Activated CD4-positive, alpha-beta T cell treated with anti-CD3 and anti-CD28 coated beads, Interleukin-2, amount 10 ng/mL, durations not matched to agents 7 days and 5 days (primary cell): ENCODE measurements around the gene DAZL. TPM values are rescaled to one million over a fixed set of nuclear protein-coding genes. Genes with fewer than 3 reads are reported as not detected.

Experiments used
- CTCF ChIA-PET: fragments of 350-600 bp; sonication (Branson Sonifier 250); formaldehyde crosslinking; loops from one replicate; lab custom pipeline; 2021; ENCODE audit warnings: antibody characterized with exemption; lab: Charles Lee
- POLR2A ChIA-PET: fragments of 350-600 bp; sonication (Branson Sonifier 250); formaldehyde crosslinking; loops from one replicate; lab custom pipeline; 2021; ENCODE audit warnings: antibody characterized with exemption; lab: Charles Lee
- DNase-seq: peaks from one replicate; pipeline ENCODE4 v3.0.0-alpha.2; 2020
- H3K27ac Mint-ChIP-seq: one replicate; pipeline ENCODE4 v1.8.0; 2021; ENCODE audit warnings: mild to moderate bottlenecking, moderate library complexity, mixed read lengths
- H3K27me3 Mint-ChIP-seq: one replicate; pipeline ENCODE4 v1.8.0; 2021; ENCODE audit warnings: mixed read lengths
- H3K36me3 Mint-ChIP-seq: one replicate; pipeline ENCODE4 v1.8.0; 2021; ENCODE audit warnings: low read depth, mixed read lengths
- H3K4me1 Mint-ChIP-seq: one replicate; pipeline ENCODE4 v1.8.0; 2021; ENCODE audit warnings: mixed read lengths
- H3K4me3 Mint-ChIP-seq: one replicate; pipeline ENCODE4 v1.8.0; 2021; ENCODE audit warnings: mild to moderate bottlenecking, moderate library complexity, mixed read lengths
- H3K9me3 Mint-ChIP-seq: one replicate; pipeline ENCODE4 v1.8.0; 2021; ENCODE audit warnings: mixed read lengths
- total RNA-seq, 2 experiments: library from RNA; stranded (reverse); gene quantifications; one replicate each; pipeline ENCODE4 v1.2.3, GENCODE V29; 2021

Gene DAZL
- total RNA-seq, 2 experiments from 2014 or later = not detected

DNA sequence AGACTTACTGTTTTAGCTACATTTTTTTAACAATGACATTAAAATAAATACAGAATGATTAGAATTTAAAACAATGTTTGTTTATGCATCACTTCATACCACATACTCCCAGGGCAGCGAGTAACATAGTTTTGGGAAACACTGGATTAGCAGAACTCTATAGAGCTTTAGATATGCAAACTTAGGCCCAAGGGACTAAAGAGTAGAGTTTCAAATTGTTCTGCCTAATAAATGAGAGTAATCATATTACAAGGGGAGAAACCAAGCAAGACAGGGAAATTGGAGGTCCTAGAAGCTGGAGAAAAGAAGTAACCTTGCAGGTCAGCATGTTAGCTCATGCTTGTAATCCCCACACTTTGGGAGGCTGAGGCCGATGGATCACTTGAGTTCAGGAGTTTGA lies 3.6 kb upstream of the DAZL start:
- Mint-ChIP-seq H3K27ac (no peak overlapping the region), H3K9me3 (no peaks in the 10 kb centered on the region), H3K36me3 (no peaks in the 10 kb centered on the region), H3K27me3 (peaks cover 13% of the 10 kb centered on the region), H3K4me3 (no peak overlapping the region), H3K4me1 (no peaks in the 10 kb centered on the region)
- CTCF ChIA-PET = interaction anchor here (0.5 kb wide), 1 partner anchor 28 kb away, joined by 3 read pairs; no protein-coding TSS in a partner anchor
- no peak for DNase-seq
- POLR2A ChIA-PET = no interaction called here

DNA sequence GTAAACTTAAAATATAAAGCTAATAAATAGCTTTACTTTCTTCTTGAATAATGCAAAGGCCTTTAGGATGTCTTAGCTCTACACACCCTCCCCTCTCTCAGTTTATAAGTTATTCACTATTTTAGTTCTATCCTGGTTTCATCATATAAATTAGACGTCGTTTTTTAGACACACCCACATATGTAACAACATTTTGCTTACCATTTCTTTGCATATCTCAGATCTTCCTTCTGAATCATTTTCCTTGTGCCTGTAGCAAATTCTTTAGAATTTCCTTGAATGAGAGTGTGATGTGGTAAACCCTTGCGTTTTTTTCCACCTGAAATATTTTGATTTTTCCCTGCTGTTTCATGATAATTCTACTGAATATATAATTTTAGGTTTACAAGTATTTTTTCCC lies 2.5 kb upstream of the DAZL start:
- Mint-ChIP-seq H3K9me3 (no peaks in the 10 kb centered on the region), H3K4me3 (no peak overlapping the region), H3K4me1 (no peaks in the 10 kb centered on the region), H3K27ac (no peak overlapping the region), H3K27me3 (peaks cover 13% of the 10 kb centered on the region), H3K36me3 (no peaks in the 10 kb centered on the region)
- POLR2A ChIA-PET = no interaction called here
- CTCF ChIA-PET = interaction anchor here (0.7 kb wide), 1 partner anchor 459 kb away, joined by 3 read pairs; no protein-coding TSS in a partner anchor
- DNase-seq = no peak

DNA sequence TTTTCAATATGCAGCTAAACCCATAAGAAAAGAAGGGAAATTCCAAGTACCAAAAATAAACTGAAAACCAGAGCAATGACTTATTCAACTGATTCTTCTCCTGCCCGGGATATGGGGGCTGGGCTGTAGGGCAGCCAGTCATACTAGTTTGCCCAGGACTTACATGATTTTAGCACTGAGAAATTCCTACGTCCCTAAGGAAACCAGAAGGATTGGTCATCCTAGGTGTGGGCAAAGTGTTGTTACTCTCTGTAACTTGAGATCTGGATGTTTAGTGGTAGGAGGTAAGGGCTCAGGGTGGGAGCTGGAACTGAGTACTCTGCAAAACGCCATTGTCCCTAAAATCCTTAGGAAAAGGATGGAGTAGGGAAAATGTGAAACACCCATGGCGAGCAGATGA lies 1.2 kb upstream of the DAZL start:
- DNase-seq = no peak
- Mint-ChIP-seq H3K27me3 (peaks cover 14% of the 10 kb centered on the region), H3K9me3 (no peaks in the 10 kb centered on the region), H3K4me3 (no peak overlapping the region), H3K4me1 (no peaks in the 10 kb centered on the region), H3K36me3 (no peaks in the 10 kb centered on the region), H3K27ac (no peak overlapping the region)
- ChIA-PET POLR2A (interaction anchor here (0.6 kb wide), 1 partner anchor 159 kb away, joined by 3 read pairs; no protein-coding TSS in a partner anchor), CTCF (interaction anchor here (0.6 kb wide), 1 partner anchor 611 kb away, joined by 3 read pairs; no protein-coding TSS in a partner anchor)

DNA sequence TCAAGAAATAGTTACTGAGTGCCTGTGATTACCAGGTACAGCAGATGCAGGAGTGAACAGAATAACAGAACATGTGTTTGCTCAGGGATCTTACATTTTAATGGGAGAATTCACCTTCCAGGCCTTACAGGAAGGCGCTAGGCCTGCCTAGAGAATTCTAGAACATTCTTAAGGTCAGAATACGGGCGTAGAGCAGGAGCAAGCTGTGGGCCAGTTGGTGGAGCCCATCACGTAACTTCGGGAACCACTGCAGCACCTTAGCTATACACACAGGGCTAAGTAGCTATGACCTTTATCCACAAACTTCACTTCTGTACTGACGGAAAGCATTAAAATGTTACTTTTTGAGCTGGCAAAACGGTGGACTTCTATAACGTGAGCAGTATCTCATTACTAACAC lies 743 bp upstream of the DAZL start:
- no peak for DNase-seq
- ChIA-PET POLR2A (no interaction called here), CTCF (no interaction called here)
- Mint-ChIP-seq H3K27me3 (peaks cover 14% of the 10 kb centered on the region), H3K27ac (no peak overlapping the region), H3K9me3 (no peaks in the 10 kb centered on the region), H3K4me3 (no peak overlapping the region), H3K36me3 (no peaks in the 10 kb centered on the region), H3K4me1 (peaks cover 3% of the 10 kb centered on the region)

DNA sequence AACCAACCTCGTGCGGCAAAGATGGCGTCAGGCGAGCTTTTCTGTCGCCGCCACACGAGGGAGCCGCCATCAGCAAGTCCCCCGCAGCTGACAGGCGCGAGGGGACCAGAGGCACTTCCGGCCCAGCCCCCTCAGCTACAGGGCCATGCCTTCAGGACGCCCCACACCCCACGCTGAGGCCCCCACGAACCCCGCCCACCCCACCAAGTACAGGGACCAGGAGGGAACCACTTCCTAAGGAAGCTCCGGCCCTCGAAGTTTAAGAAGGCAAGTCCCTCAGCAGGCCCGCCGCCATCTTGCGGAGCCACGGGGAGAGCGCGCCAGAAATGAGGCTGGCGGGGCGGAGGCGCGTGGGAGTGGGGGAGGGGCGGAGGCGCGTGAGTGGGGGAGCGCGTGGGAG lies 790 bp downstream of the DAZL start:
- H3K4me1 Mint-ChIP-seq = peaks cover 11% of the 10 kb centered on the region
- no peak for DNase-seq
- no peaks in the 10 kb centered on the region for H3K36me3 Mint-ChIP-seq
- H3K4me3 Mint-ChIP-seq = no peak overlapping the region
- H3K9me3 Mint-ChIP-seq = no peaks in the 10 kb centered on the region
- CTCF ChIA-PET = no interaction called here
- POLR2A ChIA-PET = no interaction called here
- no peak overlapping the region for H3K27ac Mint-ChIP-seq
- peaks cover 26% of the 10 kb centered on the region for H3K27me3 Mint-ChIP-seq

DNA sequence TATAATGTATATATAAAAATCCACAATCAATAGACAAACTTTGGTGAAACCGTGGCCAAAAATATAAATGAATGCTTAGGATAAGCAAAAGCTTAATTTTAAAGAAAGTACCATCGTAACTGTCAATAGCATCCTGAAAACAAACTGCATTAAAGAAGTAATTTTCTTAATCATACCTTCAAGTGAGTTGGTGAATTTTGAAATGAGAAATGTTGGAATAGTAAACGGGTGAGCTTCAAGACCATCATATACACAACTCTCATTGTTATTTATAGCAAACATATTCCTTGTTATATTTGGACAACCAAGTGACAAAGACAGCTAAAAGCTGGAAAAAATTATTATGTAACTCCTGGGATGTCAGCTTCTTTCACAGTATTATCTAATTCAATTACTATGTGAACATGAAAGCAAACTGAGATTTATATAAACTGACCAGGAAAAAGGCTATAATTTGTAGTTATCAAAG lies 3.7 kb downstream of the DAZL start:
- POLR2A ChIA-PET = no interaction called here
- Mint-ChIP-seq H3K27me3 (peaks cover 47% of the 10 kb centered on the region), H3K4me1 (peaks cover 22% of the 10 kb centered on the region), H3K9me3 (no peaks in the 10 kb centered on the region), H3K4me3 (no peak overlapping the region), H3K27ac (no peak overlapping the region), H3K36me3 (no peaks in the 10 kb centered on the region)
- CTCF ChIA-PET = interaction anchor here (0.7 kb wide), 1 partner anchor 9 kb away, joined by 3 read pairs; no protein-coding TSS in a partner anchor
- no peak for DNase-seq

DNA sequence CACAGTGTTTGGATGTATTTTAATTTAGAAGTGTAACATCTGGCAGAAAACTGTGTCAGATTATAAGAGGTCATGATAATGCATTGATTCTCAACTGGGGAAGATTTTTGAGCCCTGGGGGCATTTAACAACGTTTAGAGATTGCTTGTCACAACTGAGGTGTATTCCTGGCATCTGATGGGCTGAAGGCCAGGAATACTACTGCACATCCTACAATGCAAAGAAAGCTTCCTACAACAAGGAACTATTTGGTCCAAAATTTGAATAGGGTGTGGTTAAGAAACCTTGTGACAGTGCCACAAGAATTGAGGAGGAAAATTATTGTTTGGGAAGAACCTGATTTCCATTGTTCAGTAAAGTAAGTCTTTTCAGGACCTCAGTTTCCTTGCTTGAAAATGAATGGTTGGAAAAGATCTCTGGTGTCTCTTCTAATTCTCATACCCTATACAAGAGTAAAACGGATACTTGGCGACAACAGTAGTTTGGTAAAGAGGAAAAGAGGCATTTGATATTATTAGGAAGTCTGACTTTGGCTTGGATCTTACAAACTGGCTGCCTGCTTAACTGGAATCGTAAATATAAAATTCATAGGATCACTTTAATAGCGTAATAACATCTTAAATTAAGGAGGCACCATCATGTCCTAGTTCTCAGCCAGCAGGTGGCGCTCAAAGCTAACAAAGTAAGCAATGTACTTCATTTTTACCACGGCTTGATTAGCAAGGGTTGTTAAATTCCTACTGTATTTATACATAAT lies 4.3 kb downstream of the DAZL start:
- DNase-seq = peak; percentile 86
- ChIA-PET POLR2A (no interaction called here), CTCF (interaction anchor here (0.7 to 0.9 kb wide), 2 partner anchors 9 to 859 kb away, joined by 3 read pairs; no protein-coding TSS in a partner anchor)
- H3K27me3 Mint-ChIP-seq = peaks cover 53% of the 10 kb centered on the region
- no peak overlapping the region for H3K27ac Mint-ChIP-seq
- H3K4me1 Mint-ChIP-seq = peaks cover 28% of the 10 kb centered on the region
- no peak overlapping the region for H3K4me3 Mint-ChIP-seq
- no peaks in the 10 kb centered on the region for H3K36me3 Mint-ChIP-seq
- no peaks in the 10 kb centered on the region for H3K9me3 Mint-ChIP-seq

DNA sequence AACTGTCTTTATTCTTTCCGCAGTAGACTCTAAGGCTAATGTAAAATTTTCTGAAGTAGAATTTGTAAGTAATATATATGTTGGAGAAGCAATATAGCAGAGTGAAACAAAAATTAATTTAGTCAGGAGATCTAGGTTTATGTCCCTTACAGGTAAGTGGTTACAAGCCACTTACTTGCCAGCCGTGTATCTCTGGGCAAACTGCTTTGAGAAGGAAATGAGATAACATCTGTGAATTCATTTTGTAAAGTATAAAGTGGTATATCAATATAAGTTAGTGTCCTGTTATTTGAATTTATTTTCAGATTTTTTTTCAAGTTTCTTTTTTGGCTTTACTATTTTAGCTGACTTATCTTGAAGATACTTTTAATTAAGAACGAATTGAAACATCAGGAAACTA lies 5.5 kb downstream of the DAZL start:
- POLR2A ChIA-PET = no interaction called here
- H3K4me1 Mint-ChIP-seq = peaks cover 31% of the 10 kb centered on the region
- CTCF ChIA-PET = no interaction called here

DNA sequence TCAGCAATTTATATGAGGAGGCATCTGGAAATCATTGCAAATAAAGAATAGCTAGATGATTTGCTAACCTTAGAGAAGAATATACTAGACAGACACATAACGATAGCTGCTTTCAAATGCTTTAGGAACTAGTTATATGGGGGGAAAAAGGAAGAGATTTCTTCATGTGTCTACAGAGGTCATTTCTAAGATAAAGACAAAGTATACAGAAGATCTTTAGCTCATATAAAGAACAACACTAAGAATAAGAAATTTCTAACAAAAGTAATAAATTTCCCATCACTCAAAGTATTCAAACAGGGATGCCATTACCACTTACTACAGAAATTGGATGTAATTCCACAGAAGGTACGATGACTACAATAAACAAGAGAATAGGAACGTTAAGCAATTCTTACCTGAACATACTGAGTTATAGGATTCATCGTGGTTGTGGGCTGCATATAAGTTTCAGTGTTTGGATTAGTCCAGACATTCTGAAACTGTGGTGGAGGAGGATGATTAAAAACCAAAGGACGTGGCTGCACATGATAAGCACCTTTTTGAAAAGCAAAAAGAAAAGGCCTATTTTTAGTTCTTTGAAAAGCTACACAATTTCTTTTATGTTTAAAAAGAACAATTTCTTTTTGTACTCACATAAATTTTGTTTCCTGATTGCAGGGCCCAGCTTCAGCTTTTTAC lies 8.7 kb downstream of the DAZL start:
- Mint-ChIP-seq H3K4me1 (peaks cover 31% of the 10 kb centered on the region), H3K27me3 (peaks cover 67% of the 10 kb centered on the region), H3K9me3 (no peaks in the 10 kb centered on the region), H3K27ac (no peak overlapping the region), H3K36me3 (no peaks in the 10 kb centered on the region), H3K4me3 (no peak overlapping the region)
- ChIA-PET CTCF (interaction anchor here (1.0 kb wide), 1 partner anchor 224 kb away, joined by 4 read pairs; no protein-coding TSS in a partner anchor), POLR2A (no interaction called here)
- DNase-seq = no peak

More for the DNA sequence above, 5.5 kb downstream of the DAZL start:
- H3K4me3 Mint-ChIP-seq = no peak overlapping the region
- peaks cover 60% of the 10 kb centered on the region for H3K27me3 Mint-ChIP-seq
- no peak overlapping the region for H3K27ac Mint-ChIP-seq
- H3K9me3 Mint-ChIP-seq = no peaks in the 10 kb centered on the region
- H3K36me3 Mint-ChIP-seq = no peaks in the 10 kb centered on the region
- no peak for DNase-seq

DNA sequence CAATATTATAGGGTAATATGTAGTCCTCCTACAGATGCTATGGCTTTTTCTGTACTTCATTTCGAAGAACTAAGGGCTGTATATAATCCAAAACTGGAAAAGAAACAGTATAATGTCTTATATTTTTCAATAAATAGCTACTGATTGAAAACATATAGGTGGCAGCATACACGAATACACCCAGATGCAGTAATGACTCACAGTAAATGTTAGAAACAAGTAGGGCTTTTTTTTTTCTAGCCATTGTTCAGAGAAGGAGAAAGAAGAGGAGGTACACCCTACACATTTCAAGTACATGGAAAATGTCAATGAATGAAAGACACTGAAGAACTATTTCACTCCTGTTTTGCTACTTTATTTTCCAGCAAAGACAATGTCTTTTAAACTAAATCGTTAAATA lies 9.4 kb downstream of the DAZL start:
- ChIA-PET CTCF (interaction anchor here (0.7 kb wide), 1 partner anchor 298 kb away, joined by 5 read pairs; no protein-coding TSS in a partner anchor), POLR2A (no interaction called here)
- Mint-ChIP-seq H3K36me3 (no peaks in the 10 kb centered on the region), H3K9me3 (no peaks in the 10 kb centered on the region), H3K4me3 (no peak overlapping the region), H3K27me3 (peaks cover 66% of the 10 kb centered on the region), H3K27ac (no peak overlapping the region), H3K4me1 (peaks cover 29% of the 10 kb centered on the region)
- DNase-seq = no peak

DNA sequence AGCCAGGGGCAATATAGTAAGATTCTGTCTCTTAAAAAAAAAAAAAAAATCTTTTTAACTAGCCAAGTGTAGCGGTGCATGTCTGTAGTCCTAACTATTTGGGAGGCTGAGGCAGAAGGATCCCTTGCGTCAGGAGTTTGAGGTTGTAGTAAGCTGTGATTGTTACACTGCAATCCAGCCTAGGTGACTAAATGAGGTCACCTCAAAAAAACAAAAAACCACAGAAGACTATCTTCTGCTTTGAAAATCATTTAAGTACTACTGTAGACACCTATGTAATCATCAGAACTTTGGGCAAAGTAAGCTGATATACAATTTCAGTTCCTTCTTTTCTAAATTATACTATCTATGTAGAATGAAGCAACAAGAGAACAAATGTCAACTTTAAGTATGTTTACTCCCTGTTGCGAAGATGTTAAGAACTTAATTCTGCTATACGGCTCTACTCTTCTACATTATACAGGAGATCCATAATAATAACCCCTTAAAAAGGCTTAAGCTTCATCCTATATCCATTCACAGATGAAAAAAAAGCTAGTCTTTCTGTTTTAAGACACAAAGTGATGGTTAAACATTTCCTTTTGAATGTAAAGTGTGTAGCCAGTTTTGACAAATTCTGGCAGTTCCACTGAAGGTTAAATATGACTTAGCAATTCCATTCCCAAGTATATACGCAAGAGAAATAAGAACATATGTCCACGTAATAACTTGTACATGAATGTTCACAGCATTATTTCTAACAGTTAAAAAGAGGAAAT lies 15.2 kb downstream of the DAZL start:
- Mint-ChIP-seq H3K27ac (no peak overlapping the region), H3K36me3 (no peaks in the 10 kb centered on the region), H3K27me3 (peaks cover 36% of the 10 kb centered on the region), H3K9me3 (no peaks in the 10 kb centered on the region), H3K4me3 (no peak overlapping the region), H3K4me1 (peaks cover 7% of the 10 kb centered on the region)
- POLR2A ChIA-PET = no interaction called here
- no peak for DNase-seq
- CTCF ChIA-PET = interaction anchor here (0.6 to 1.1 kb wide), 2 partner anchors 538 to 917 kb away, joined by 3 read pairs; no protein-coding TSS in a partner anchor

DNA sequence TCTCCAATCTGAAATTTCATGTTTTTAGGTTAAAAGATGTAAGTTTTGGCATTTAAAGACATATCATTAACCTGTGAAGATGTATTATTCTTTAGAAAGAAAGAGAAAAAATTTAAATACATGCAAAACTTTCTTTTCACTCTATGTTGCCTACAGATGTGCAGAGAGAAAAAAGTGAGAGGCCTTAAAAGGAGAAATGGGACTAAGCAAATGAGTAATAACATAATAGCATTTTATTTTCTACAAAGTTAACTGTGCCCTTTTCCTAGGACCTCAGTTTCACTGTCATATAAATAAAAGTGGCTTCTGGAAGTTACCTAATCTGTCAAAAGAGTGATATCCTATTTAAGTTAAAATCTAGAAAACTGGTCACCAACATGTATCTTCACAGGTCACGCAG lies 16.1 kb downstream of the DAZL start:
- peaks cover 31% of the 10 kb centered on the region for H3K27me3 Mint-ChIP-seq
- H3K36me3 Mint-ChIP-seq = no peaks in the 10 kb centered on the region
- ChIA-PET POLR2A (no interaction called here), CTCF (interaction anchor here (0.6 to 1.5 kb wide), 2 partner anchors 12 to 18 kb away, joined by 3 to 5 read pairs; no protein-coding TSS in a partner anchor)
- H3K4me1 Mint-ChIP-seq = peaks cover 7% of the 10 kb centered on the region
- no peaks in the 10 kb centered on the region for H3K9me3 Mint-ChIP-seq
- H3K4me3 Mint-ChIP-seq = no peak overlapping the region
- H3K27ac Mint-ChIP-seq = no peak overlapping the region
- DNase-seq = no peak
